ENCODE measurements around the gene COX4I2.
"Not testable (repeated sequence)": the region's sequence is repeated elsewhere in the genome, so short reads cannot be mapped to it uniquely, and the experiment has no call there.

The COX4I2 gene

DNA sequence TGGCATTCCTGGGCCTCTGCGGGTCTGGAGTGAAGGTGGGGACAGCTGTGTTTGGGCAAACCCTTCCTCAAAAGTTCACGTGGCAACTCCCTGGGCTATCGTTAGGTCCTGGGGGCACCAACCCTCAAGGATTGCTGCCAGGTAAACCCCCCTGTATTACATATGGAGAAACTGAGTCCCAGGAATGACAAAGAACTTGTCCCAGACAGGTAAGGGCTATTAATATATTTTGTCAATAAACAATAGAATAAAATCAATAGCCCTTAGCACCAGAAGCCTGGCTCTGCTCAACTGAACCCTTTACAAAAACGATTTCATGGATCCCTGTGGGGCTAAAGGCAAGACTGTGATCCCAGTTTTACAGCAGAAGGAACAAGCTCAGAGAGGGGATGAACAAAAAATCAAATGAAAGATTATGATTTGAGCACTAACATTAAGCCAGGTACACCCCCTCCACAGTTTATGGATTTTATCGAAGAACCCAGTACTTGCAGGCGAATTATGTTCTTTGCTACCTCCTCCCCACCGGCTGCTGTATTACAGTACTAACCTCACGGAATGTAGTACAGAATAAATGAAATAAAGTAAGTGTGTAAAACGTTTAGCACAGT lies 30.0 kb upstream of the COX4I2 start:
- Histone ChIP-seq H3K4me1 (ENCODE audit: insufficient read depth, poor library complexity, severe bottlenecking) (peaks cover 54% of the 10 kb centered on the region), H3K27me3 (ENCODE audit: insufficient read depth, poor library complexity, severe bottlenecking) (no peaks in the 10 kb centered on the region), H3K36me3 (ENCODE audit: low read depth) (peaks cover 18% of the 10 kb centered on the region), H3K27ac (ENCODE audit: poor library complexity, severe bottlenecking) (peak overlapping the region; percentile 88), H3K4me3 (ENCODE audit: severe bottlenecking) (peak overlapping the region; percentile 91), H3K9me3 (ENCODE audit: severe bottlenecking) (no peaks in the 10 kb centered on the region)
- TF ChIP-seq, protein P1, sequence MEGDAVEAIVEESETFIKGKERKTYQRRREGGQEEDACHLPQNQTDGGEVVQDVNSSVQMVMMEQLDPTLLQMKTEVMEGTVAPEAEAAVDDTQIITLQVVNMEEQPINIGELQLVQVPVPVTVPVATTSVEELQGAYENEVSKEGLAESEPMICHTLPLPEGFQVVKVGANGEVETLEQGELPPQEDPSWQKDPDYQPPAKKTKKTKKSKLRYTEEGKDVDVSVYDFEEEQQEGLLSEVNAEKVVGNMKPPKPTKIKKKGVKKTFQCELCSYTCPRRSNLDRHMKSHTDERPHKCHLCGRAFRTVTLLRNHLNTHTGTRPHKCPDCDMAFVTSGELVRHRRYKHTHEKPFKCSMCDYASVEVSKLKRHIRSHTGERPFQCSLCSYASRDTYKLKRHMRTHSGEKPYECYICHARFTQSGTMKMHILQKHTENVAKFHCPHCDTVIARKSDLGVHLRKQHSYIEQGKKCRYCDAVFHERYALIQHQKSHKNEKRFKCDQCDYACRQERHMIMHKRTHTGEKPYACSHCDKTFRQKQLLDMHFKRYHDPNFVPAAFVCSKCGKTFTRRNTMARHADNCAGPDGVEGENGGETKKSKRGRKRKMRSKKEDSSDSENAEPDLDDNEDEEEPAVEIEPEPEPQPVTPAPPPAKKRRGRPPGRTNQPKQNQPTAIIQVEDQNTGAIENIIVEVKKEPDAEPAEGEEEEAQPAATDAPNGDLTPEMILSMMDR (IDR thresholded peaks at IDR 0.05; ENCODE audit: poor library complexity, severe bottlenecking): no peak
- no peak for ATAC-seq (ENCODE audit: low read depth)
- no peak for DNase-seq (ENCODE audit: low spot score)

DNA sequence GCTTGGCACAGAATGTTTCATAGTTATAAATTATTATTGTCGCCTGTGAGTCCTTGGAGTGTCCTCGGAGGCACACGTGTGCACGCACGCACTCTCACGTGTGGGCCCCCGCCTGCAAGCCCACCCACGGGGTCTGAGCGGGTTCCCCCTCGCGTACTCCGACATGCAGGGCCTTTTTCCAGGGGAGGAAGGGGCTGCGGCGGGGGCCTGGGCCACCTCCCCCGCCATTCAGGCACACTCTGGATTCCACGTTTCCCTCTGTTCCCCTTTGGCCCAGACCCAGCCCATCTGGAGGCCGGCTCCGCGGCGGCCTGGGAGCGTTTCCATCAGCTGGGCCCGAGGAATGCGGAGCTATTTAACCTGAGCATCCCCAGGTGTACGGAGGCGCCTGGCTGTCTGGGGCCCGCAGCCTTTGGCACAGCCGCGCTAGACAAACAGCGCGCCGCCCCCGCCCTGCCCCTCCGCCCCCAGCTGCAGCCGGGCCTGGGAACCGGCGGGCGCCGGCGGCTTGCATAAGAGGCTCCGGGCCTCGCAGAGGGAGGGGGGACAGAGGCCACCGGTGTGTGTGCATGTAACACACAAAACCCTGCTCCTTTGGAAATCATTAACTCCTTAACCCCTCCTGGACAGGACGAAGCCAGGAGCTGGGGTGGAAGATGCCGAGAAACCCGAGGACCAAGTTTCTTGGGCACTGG lies 29.3 kb upstream of the COX4I2 start:
- peaks cover 18% of the 10 kb centered on the region for H3K36me3 ChIP-seq (ENCODE audit: low read depth)

DNA sequence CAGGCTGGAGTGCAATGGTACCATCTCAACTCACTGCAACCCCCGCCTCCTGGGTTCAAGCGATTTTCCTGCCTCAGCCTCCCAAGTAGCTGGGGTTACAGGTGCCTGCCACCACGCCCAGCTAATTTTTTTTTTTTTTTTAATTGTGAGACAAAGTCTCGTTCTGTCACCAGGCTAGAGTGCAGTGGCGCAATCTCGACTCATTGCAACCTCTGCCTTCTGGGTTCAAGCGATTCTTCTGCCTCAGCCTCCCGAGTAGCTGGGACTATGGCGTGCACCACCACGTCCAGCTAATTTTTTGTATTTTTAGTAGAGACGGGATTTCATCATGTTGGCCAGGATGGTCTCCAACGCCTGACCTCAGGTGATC lies 25.5 kb upstream of the COX4I2 start:
- H3K9me3 ChIP-seq (ENCODE audit: severe bottlenecking); ATAC-seq (ENCODE audit: low read depth); DNase-seq (ENCODE audit: low spot score); H3K4me3 ChIP-seq (ENCODE audit: severe bottlenecking); H3K36me3 ChIP-seq (ENCODE audit: low read depth); H3K27me3 ChIP-seq (ENCODE audit: insufficient read depth, poor library complexity, severe bottlenecking): not testable (repeated sequence)
- peak overlapping the region; percentile 88 for H3K27ac ChIP-seq (ENCODE audit: poor library complexity, severe bottlenecking)
- peaks cover 42% of the 10 kb centered on the region for H3K4me1 ChIP-seq (ENCODE audit: insufficient read depth, poor library complexity, severe bottlenecking)

More for the DNA sequence above, 29.3 kb upstream of the COX4I2 start:
- TF ChIP-seq, protein P1 (IDR thresholded peaks at IDR 0.05; ENCODE audit: poor library complexity, severe bottlenecking): no peak
- H3K4me3 ChIP-seq (ENCODE audit: severe bottlenecking): peak overlapping the region; percentile 91
- H3K4me1 ChIP-seq (ENCODE audit: insufficient read depth, poor library complexity, severe bottlenecking): peaks cover 49% of the 10 kb centered on the region
- DNase-seq (ENCODE audit: low spot score): peak; percentile 99
- H3K27me3 ChIP-seq (ENCODE audit: insufficient read depth, poor library complexity, severe bottlenecking): no peaks in the 10 kb centered on the region
- no peaks in the 10 kb centered on the region for H3K9me3 ChIP-seq (ENCODE audit: severe bottlenecking)
- ATAC-seq (ENCODE audit: low read depth): peak; percentile 45
- peak overlapping the region; percentile 88 for H3K27ac ChIP-seq (ENCODE audit: poor library complexity, severe bottlenecking)

DNA sequence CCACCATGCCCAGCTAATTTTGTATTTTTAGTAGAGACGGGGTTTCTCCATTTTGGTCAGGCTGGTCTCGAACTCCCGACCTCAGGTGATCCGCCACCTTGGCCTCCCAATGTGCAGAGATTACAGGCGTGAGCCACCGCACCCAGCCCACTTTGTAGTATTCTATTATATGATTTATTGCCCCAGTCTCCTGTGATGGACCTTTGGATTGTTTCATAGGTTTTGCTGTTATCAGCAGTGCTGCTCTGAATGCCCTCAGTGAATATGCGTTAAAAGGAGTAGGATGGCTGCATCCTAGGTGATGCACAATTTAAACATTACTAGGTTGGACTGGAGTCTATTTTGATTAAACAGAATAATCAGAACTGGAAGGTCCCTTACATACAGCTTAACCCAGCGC lies 22.3 kb upstream of the COX4I2 start:
- Histone ChIP-seq H3K4me1 (ENCODE audit: insufficient read depth, poor library complexity, severe bottlenecking) (peaks cover 20% of the 10 kb centered on the region), H3K9me3 (ENCODE audit: severe bottlenecking) (no peaks in the 10 kb centered on the region), H3K36me3 (ENCODE audit: low read depth) (no peaks in the 10 kb centered on the region), H3K27me3 (ENCODE audit: insufficient read depth, poor library complexity, severe bottlenecking) (no peaks in the 10 kb centered on the region), H3K4me3 (ENCODE audit: severe bottlenecking) (no peak overlapping the region), H3K27ac (ENCODE audit: poor library complexity, severe bottlenecking) (no peak overlapping the region)
- ATAC-seq (ENCODE audit: low read depth) (no peak), DNase-seq (ENCODE audit: low spot score) (no peak)
- TF ChIP-seq, protein P1 (IDR thresholded peaks at IDR 0.05; ENCODE audit: poor library complexity, severe bottlenecking): no peak

DNA sequence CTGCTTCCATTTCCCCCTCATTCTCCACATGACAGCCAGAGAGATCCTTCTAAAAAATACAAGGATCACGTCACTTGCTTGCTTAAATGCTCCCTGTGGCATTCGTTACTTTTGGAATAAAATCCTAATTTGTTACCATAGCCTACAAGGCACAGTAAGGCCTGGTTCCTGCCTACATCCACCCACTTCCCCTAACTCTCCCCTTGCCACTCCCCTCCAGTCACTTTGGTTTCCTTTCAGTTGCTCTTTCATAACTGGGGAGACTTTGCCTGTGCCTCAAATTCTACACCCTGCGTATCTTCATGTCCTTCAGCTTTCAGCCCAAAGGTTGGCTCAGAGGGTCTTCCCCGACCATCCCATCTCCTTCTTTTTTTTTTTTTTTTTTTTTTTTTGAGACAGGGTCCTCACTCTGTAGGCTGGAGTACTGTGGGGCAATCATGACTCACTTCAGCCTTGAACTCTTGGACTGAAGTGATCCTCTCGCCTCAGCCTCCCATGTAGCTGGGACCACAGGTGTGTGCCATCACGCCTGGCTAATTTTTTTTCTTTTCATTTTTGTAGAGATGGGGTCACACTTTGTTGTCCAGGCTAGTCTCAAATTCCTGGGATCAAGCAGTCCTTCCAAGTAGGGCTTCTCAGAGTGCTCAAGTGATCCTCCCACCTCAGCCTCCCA lies 20.1 kb upstream of the COX4I2 start:
- Histone ChIP-seq H3K4me3 (ENCODE audit: severe bottlenecking) (no peak overlapping the region), H3K27ac (ENCODE audit: poor library complexity, severe bottlenecking) (no peak overlapping the region), H3K27me3 (ENCODE audit: insufficient read depth, poor library complexity, severe bottlenecking) (no peaks in the 10 kb centered on the region), H3K36me3 (ENCODE audit: low read depth) (no peaks in the 10 kb centered on the region), H3K9me3 (ENCODE audit: severe bottlenecking) (no peaks in the 10 kb centered on the region), H3K4me1 (ENCODE audit: insufficient read depth, poor library complexity, severe bottlenecking) (peaks cover under 1% of the 10 kb centered on the region)
- TF ChIP-seq, protein P1 (IDR thresholded peaks at IDR 0.05; ENCODE audit: poor library complexity, severe bottlenecking): no peak
- ATAC-seq (ENCODE audit: low read depth) (no peak), DNase-seq (ENCODE audit: low spot score) (no peak)

All from RWPE2 (cell line).